Neural progenitor cell (in vitro differentiated cells): ENCODE results near the gene OSCP1. TPM values are rescaled to one million over a fixed set of nuclear protein-coding genes. Genes with fewer than 3 reads are reported as not detected.

Source experiments
- DNase-seq: peaks from one replicate; pipeline ENCODE4 v3.0.0-alpha.2; 2016; ENCODE audit warnings: low spot score
- H2AFZ ChIP-seq: fragments of 200-600 bp; sonication (generic); replicated peaks from 2 replicates; pipeline ENCODE4 v1.6.1; 2016; ENCODE audit warnings: antibody characterized with exemption
- H3F3A ChIP-seq: fragments of 200-600 bp; sonication (generic); 2 replicates; pipeline ENCODE4 v1.6.1; 2016; ENCODE audit warnings: antibody characterized with exemption, low read depth
- H3K27ac ChIP-seq: fragments of 200-600 bp; sonication (generic); 2 replicates; pipeline ENCODE4 v1.5.1; 2016; ENCODE audit warnings: mild to moderate bottlenecking
- H3K27me3 ChIP-seq: fragments of 200-600 bp; sonication (generic); 2 replicates; pipeline ENCODE4 v1.6.1; 2016; ENCODE audit warnings: mild to moderate bottlenecking, moderate library complexity
- H3K36me3 ChIP-seq: fragments of 200-600 bp; sonication (generic); 2 replicates; pipeline ENCODE4 v1.5.1; 2016
- H3K4me1 ChIP-seq: fragments of 200-600 bp; sonication (generic); 2 replicates; pipeline ENCODE4 v1.6.1; 2016; ENCODE audit warnings: mixed run types
- H3K4me2 ChIP-seq: fragments of 200-600 bp; sonication (generic); 2 replicates; pipeline ENCODE4 v1.6.1; 2016
- H3K4me3 ChIP-seq: fragments of 200-600 bp; sonication (generic); 2 replicates; pipeline ENCODE4 v1.5.1; 2016
- H3K79me2 ChIP-seq: fragments of 200-600 bp; sonication (generic); 2 replicates; pipeline ENCODE4 v1.6.1; 2016; ENCODE audit warnings: low read depth
- H3K9ac ChIP-seq: fragments of 200-600 bp; sonication (generic); 2 replicates; pipeline ENCODE4 v1.6.1; 2016
- H3K9me3 ChIP-seq: fragments of 200-600 bp; sonication (generic); 2 replicates; pipeline ENCODE4 v1.5.1; 2016; ENCODE audit warnings: low read depth
- H4K20me1 ChIP-seq: fragments of 200-600 bp; sonication (generic); 2 replicates; pipeline ENCODE4 v1.6.1; 2016; ENCODE audit warnings: low read depth
- H3K27ac Mint-ChIP-seq: 3 replicates; pipeline ENCODE4 v1.8.0; 2021; ENCODE audit warnings: mixed read lengths
- H3K27me3 Mint-ChIP-seq: 2 replicates; pipeline ENCODE4 v1.8.0; 2022; ENCODE audit warnings: low read depth, mild to moderate bottlenecking, inconsistent platforms, moderate library complexity, mixed read lengths; ENCODE audit not compliant: insufficient read depth
- H3K36me3 Mint-ChIP-seq: 3 replicates; pipeline ENCODE4 v1.8.0; 2021; ENCODE audit warnings: mixed read lengths
- H3K4me1 Mint-ChIP-seq: 3 replicates; pipeline ENCODE4 v1.8.0; 2021; ENCODE audit warnings: mixed read lengths
- H3K4me3 Mint-ChIP-seq: 3 replicates; pipeline ENCODE4 v1.8.0; 2021; ENCODE audit warnings: mild to moderate bottlenecking, moderate library complexity, mixed read lengths
- H3K9me3 Mint-ChIP-seq: 3 replicates; pipeline ENCODE4 v1.8.0; 2020; ENCODE audit warnings: mixed read lengths
- EZH2 ChIP-seq: fragments of 200-600 bp; sonication (generic); IDR thresholded peaks from 2 replicates; pipeline ENCODE4 v1.6.1; 2017; ENCODE audit warnings: antibody characterized with exemption, mild to moderate bottlenecking, moderate library complexity
- EZH2phosphoT487 ChIP-seq: fragments of 200-600 bp; sonication (generic); IDR thresholded peaks from 2 replicates; pipeline ENCODE4 v1.6.1; 2017; ENCODE audit warnings: antibody characterized with exemption
- total RNA-seq: library from RNA; depleted of rRNA; stranded (reverse); fragments of >200 nt; gene quantifications from 2 replicates; pipeline ENCODE4 v1.2.3, GENCODE V29; 2015; ENCODE audit warnings: low replicate concordance
- TF ChIP-seq, protein P1 (sequence below): fragments of 200-600 bp; sonication (generic); IDR thresholded peaks from 2 replicates; pipeline ENCODE4 v1.5.1; 2017; ENCODE audit warnings: antibody characterized with exemption, mild to moderate bottlenecking

OSCP1 gene
- total RNA-seq, 1 donor from 2014 or later = 7.8 TPM

DNA sequence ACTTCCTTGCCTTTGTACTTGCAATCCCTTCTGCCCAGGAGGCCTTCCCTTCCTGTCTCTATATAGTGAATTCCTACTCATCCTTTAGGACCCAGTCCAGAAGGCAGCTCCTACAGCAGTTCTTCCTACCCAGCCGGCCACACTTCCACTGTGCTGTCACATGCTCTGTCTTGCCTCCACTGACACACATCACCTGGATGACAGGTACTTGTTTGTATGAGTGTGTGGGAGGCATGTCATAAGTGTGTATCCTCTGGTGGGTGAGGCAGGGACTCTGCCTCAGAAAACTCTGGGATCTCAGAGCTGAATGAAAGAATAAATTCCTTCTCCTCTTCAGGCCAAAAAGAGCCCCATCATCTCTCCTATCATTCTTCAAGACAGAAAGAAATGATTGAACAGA lies 5.1 kb upstream of the OSCP1 start:
- Histone ChIP-seq H3K27ac (no peak overlapping the region), H3K9me3 (no peaks in the 10 kb centered on the region), H3K27me3 (no peaks in the 10 kb centered on the region), H3K4me2 (no peak overlapping the region), H3F3A (peaks cover 11% of the 10 kb centered on the region), H3K9ac (no peak overlapping the region), H3K4me3 (no peak overlapping the region), H4K20me1 (no peaks in the 10 kb centered on the region), H3K79me2 (no peaks in the 10 kb centered on the region), H3K4me1 (no peaks in the 10 kb centered on the region), H3K36me3 (no peaks in the 10 kb centered on the region), H2AFZ (no peak overlapping the region)
- DNase-seq = no peak
- H3K27ac Mint-ChIP-seq = no peak overlapping the region
- peaks cover 2% of the 10 kb centered on the region for H3K36me3 Mint-ChIP-seq
- no peaks in the 10 kb centered on the region for H3K9me3 Mint-ChIP-seq
- H3K27me3 Mint-ChIP-seq = no peaks in the 10 kb centered on the region
- TF ChIP-seq, protein P1, sequence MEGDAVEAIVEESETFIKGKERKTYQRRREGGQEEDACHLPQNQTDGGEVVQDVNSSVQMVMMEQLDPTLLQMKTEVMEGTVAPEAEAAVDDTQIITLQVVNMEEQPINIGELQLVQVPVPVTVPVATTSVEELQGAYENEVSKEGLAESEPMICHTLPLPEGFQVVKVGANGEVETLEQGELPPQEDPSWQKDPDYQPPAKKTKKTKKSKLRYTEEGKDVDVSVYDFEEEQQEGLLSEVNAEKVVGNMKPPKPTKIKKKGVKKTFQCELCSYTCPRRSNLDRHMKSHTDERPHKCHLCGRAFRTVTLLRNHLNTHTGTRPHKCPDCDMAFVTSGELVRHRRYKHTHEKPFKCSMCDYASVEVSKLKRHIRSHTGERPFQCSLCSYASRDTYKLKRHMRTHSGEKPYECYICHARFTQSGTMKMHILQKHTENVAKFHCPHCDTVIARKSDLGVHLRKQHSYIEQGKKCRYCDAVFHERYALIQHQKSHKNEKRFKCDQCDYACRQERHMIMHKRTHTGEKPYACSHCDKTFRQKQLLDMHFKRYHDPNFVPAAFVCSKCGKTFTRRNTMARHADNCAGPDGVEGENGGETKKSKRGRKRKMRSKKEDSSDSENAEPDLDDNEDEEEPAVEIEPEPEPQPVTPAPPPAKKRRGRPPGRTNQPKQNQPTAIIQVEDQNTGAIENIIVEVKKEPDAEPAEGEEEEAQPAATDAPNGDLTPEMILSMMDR = no peak
- TF ChIP-seq EZH2 = no peak
- TF ChIP-seq EZH2phosphoT487 = no peak
- peaks cover 10% of the 10 kb centered on the region for H3K4me1 Mint-ChIP-seq
- H3K4me3 Mint-ChIP-seq = no peak overlapping the region

DNA sequence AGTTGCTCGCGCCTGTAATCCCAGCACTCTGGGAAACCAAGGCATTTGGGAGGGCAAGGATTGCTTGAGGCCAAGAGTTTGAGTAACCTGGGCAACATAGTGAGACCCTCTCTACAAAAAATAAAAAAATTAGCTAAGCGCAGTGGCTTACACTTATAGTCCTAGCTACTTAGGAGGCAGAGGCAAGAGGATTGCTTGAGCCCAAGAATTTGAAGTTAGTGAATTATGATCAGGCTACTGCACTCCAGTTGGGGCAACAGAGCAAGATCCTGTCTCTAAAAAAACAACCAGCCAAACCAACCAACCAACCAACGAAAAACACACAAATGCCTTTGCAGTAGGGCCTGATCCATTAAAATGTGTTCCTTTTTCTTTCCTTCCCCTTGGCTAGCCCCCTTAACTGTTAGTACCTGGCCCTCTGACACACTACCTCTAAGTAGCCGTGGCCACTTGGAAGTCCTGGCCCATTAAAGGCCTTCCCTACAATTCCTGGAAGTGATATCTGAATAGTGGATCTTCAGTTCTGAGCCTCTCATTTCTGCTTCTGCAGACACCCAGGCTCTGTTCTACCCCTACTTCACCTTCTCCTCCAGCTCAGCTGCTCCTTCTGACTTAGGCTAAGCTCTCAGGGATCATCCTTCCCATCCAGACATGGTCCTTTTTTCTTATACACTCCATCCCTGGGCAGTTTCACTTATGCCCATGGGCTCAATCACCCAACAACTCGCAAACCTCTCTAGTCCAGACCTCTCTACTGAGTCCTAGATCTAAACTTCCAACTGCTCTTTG lies 3.5 kb upstream of the OSCP1 start:
- Histone ChIP-seq H4K20me1 (no peaks in the 10 kb centered on the region), H3K27ac (no peak overlapping the region), H3K9me3 (no peaks in the 10 kb centered on the region), H3K36me3 (no peaks in the 10 kb centered on the region), H3K79me2 (no peaks in the 10 kb centered on the region), H3K4me1 (no peaks in the 10 kb centered on the region), H3K4me2 (no peak overlapping the region), H3K27me3 (no peaks in the 10 kb centered on the region), H3F3A (peaks cover 11% of the 10 kb centered on the region), H3K9ac (no peak overlapping the region), H2AFZ (no peak overlapping the region), H3K4me3 (no peak overlapping the region)
- TF ChIP-seq EZH2 (no peak), EZH2phosphoT487 (no peak)
- TF ChIP-seq, protein P1 = no peak
- H3K4me3 Mint-ChIP-seq = no peak overlapping the region
- peaks cover 20% of the 10 kb centered on the region for H3K4me1 Mint-ChIP-seq
- DNase-seq = no peak
- peak overlapping the region; percentile 42 for H3K27ac Mint-ChIP-seq
- peaks cover 2% of the 10 kb centered on the region for H3K36me3 Mint-ChIP-seq
- H3K9me3 Mint-ChIP-seq = no peaks in the 10 kb centered on the region
- no peaks in the 10 kb centered on the region for H3K27me3 Mint-ChIP-seq

DNA sequence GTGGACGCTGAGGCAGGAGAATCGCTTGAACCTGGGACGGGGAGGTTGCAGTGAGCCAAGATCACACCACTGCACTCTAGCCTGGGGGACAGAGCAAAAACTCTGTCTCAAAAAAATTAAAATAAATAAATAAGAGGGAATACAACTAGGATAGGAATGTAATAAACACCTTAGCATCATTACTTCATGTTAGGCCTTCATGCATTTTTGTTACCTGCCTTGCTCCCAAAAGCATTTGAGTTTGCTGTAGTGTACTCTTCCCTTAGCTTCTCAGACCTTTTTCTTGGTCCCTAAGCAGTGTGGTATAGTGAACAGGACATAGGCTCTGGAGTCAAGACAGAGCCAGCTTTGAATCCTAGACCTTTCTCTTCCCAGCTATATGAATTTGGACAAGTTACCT lies 2.8 kb upstream of the OSCP1 start:
- H3K36me3 ChIP-seq = no peaks in the 10 kb centered on the region
- Mint-ChIP-seq H3K36me3 (peaks cover 2% of the 10 kb centered on the region), H3K9me3 (no peaks in the 10 kb centered on the region), H3K27ac (no peak overlapping the region), H3K4me3 (no peak overlapping the region), H3K27me3 (no peaks in the 10 kb centered on the region), H3K4me1 (peaks cover 27% of the 10 kb centered on the region)
- H4K20me1 ChIP-seq = no peaks in the 10 kb centered on the region
- H3K79me2 ChIP-seq = no peaks in the 10 kb centered on the region
- no peaks in the 10 kb centered on the region for H3K4me1 ChIP-seq
- H3K4me3 ChIP-seq = no peak overlapping the region
- H3K9ac ChIP-seq = no peak overlapping the region
- DNase-seq = no peak
- H3F3A ChIP-seq = peaks cover 11% of the 10 kb centered on the region
- H3K27ac ChIP-seq = no peak overlapping the region
- no peaks in the 10 kb centered on the region for H3K27me3 ChIP-seq
- no peaks in the 10 kb centered on the region for H3K9me3 ChIP-seq
- H2AFZ ChIP-seq = no peak overlapping the region
- TF ChIP-seq, protein P1 = no peak
- no peak overlapping the region for H3K4me2 ChIP-seq
